Lower leg skin (tissue), 3 donors: ENCODE results near the gene ZFAND2A.

Source experiments
- POLR2A ChIP-seq, 2 donors: fragments of 450-650 bp; IDR thresholded peaks; one replicate each; pipeline ENCODE4 v1.6.1; 2016 to 2017; ENCODE audit warnings: antibody characterized with exemption in 2 of 2, mild to moderate bottlenecking in 1 of 2, moderate library complexity in 1 of 2
- TF ChIP-seq, protein P1 (sequence below), 3 donors: fragments of 450-650 bp; IDR thresholded peaks; one replicate each; pipeline ENCODE4 v1.5.1; 2016; ENCODE audit warnings: antibody characterized with exemption in 3 of 3, mild to moderate bottlenecking in 3 of 3, moderate library complexity in 2 of 3

DNA sequence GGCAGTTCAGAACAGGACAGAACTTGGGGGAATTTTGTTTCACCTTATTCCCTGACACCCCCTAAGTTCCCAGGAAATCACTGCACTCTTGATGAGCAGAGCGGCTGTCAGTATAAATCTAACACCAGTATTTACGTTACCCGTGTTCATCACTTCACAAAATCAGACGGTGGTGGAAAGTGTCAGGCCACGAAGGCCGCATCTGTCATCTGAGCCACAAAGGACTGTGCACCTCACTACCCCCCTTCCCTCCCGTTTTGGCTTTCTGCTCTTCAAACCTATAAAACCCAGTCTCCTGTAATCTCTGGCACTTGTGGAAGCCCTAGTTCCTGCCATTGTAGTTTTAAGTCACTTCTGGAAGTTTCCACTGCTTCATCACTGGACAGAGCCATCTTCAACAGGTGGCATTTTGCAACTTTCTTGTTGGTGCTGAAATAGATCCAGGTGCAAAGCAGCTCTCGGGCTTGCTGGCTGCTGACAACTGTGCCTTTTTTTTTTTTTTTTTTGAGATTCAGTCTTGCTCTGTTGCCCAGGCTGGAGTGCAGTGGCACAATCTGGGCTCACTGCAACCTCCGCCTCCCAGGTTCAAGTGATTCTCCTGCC, 9.5 kb downstream of the ZFAND2A start:
- TF ChIP-seq, protein P1, sequence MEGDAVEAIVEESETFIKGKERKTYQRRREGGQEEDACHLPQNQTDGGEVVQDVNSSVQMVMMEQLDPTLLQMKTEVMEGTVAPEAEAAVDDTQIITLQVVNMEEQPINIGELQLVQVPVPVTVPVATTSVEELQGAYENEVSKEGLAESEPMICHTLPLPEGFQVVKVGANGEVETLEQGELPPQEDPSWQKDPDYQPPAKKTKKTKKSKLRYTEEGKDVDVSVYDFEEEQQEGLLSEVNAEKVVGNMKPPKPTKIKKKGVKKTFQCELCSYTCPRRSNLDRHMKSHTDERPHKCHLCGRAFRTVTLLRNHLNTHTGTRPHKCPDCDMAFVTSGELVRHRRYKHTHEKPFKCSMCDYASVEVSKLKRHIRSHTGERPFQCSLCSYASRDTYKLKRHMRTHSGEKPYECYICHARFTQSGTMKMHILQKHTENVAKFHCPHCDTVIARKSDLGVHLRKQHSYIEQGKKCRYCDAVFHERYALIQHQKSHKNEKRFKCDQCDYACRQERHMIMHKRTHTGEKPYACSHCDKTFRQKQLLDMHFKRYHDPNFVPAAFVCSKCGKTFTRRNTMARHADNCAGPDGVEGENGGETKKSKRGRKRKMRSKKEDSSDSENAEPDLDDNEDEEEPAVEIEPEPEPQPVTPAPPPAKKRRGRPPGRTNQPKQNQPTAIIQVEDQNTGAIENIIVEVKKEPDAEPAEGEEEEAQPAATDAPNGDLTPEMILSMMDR (IDR thresholded peaks at IDR 0.05) = no peak
- TF ChIP-seq POLR2A (IDR thresholded peaks at IDR 0.05) = no peak
